ENCODE measurements around the gene OR2B2. TPM values are rescaled to one million over a fixed set of nuclear protein-coding genes. Genes with fewer than 3 reads are reported as not detected.

The OR2B2 gene
- polyA plus RNA-seq, 4 donors = not detected

- DNase-seq (ENCODE audit: low read depth in 4 of 4, low spot score in 3 of 4) = no peak
Measured at GRCh38 chr6:27867945-27868300, 44.3 kb downstream of the OR2B2 start.

GRCh38 chr6:27867051-27867944 lies 44.9 kb downstream of the OR2B2 start:
- DNase-seq (ENCODE audit: low read depth in 4 of 4, low spot score in 3 of 4) = peak in 1 of 4 donors; percentile 78

- peak in 2 of 4 donors; percentile 58 to 69 for DNase-seq (ENCODE audit: low read depth in 4 of 4, low spot score in 3 of 4)
Measured at GRCh38 chr6:27866357-27867050, 45.7 kb downstream of the OR2B2 start.

GRCh38 chr6:27865850-27866356 lies 46.3 kb downstream of the OR2B2 start:
- no peak for DNase-seq (ENCODE audit: low read depth in 4 of 4, low spot score in 3 of 4)

DNA sequence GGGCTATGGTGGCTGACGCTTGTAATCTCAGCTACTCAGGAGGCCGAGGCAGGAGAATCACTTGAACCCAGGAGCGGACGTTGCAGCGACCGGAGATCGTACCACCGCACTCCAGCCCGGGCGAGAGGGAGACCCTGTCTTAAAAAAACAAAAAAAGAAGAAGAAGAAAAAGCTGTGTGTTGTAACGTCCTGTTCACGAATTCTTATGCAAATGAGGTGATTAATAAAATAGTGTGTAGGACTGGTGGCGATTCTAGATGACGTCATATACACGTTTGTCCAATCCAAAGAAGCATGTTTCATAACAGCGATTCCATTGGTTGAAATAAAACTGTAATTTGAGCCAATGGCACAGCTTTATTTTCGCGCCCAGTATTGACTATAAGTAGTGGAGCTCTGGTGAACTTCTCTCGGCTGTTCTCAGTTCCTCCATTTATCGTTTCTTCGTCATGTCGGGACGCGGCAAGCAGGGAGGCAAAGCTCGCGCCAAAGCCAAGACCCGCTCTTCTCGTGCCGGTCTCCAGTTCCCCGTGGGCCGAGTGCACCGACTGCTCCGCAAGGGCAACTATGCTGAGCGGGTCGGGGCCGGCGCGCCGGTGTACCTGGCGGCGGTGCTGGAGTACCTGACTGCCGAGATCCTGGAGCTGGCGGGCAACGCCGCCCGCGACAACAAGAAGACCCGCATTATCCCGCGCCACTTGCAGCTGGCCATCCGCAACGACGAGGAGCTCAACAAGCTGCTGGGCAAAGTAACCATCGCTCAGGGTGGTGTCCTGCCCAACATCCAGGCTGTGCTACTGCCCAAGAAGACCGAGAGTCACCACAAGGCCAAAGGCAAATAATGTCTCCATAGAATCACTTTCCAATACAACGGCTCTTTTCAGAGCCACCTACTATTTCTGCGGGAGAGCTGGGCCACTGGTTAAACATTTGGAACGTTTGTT lies 47.0 kb downstream of the OR2B2 start:
- peak; percentile 94 to 97 (median 96) for DNase-seq (ENCODE audit: low read depth in 4 of 4, low spot score in 3 of 4)

- DNase-seq (ENCODE audit: low read depth in 4 of 4, low spot score in 3 of 4) = no peak
Measured at GRCh38 chr6:27863962-27864905, 48.0 kb downstream of the OR2B2 start.

GRCh38 chr6:27862396-27863066 lies 49.7 kb downstream of the OR2B2 start:
- no peak for DNase-seq (ENCODE audit: low read depth in 4 of 4, low spot score in 3 of 4)

GRCh38 chr6:27861861-27862260 lies 50.3 kb downstream of the OR2B2 start:
- no peak for DNase-seq (ENCODE audit: low read depth in 4 of 4, low spot score in 3 of 4)

DNA sequence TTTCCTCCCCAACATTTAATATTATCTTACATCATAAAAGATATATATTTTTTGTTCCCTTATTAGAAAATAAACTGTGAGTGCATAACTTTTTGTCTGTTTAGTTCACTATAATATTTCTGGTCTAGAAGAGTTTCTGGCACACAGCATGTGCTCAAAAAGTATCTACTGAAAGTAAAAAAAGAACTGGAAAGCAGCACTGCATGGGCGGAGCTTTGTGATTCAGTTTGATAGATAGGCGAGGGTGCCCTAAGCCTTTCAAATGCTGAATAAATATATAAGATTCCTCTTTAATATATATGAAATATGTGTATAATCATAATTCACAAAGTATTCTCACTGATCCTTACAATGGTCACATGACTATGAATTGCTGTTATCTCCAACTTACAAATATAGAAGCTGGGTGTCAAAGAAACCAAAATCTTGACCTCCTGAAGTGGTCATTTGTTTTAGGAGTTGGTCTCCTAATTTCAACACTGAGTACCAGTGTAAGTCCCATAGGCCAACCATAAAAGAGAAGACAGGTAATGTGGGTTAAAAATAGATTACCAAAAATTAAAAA lies 50.8 kb downstream of the OR2B2 start:
- DNase-seq (ENCODE audit: low read depth in 4 of 4, low spot score in 3 of 4) = no peak

Other genes starting within 250 kb of the OR2B2 start
- gene OR2B6, start 44.8 kb upstream of the OR2B2 start, polyA plus RNA-seq (ENCODE audit: insufficient read length in 4 of 4) = under 1 TPM in 2 of 4 donors, not detected in 2; 0.26 to 0.32 TPM
- gene ZNF165, start 168.2 kb upstream of the OR2B2 start, polyA plus RNA-seq (ENCODE audit: insufficient read length in 4 of 4) = 1 to 10 TPM in 3 of 4 donors, under 1 TPM in 1; 0.97 to 5.1 (median 4.3) TPM
- 10 to 100 TPM in 3 of 4 donors, 1 to 10 TPM in 1; 6.5 to 14.0 (median 10.8) TPM for gene ZSCAN16, start 212.2 kb upstream of the OR2B2 start, polyA plus RNA-seq (ENCODE audit: insufficient read length in 4 of 4)
- gene ZKSCAN8, start 229.5 kb upstream of the OR2B2 start, polyA plus RNA-seq (ENCODE audit: insufficient read length in 4 of 4) = 10 to 100 TPM; 38.5 to 45.6 (median 42.0) TPM

Measured in left renal pelvis (tissue), 4 donors.